Measurements from ENCODE around the gene CLDN10.

GRCh38 chr13:95530178-95530577 is 22.3 kb upstream of the CLDN10 start:
- TF ChIP-seq, protein P1, sequence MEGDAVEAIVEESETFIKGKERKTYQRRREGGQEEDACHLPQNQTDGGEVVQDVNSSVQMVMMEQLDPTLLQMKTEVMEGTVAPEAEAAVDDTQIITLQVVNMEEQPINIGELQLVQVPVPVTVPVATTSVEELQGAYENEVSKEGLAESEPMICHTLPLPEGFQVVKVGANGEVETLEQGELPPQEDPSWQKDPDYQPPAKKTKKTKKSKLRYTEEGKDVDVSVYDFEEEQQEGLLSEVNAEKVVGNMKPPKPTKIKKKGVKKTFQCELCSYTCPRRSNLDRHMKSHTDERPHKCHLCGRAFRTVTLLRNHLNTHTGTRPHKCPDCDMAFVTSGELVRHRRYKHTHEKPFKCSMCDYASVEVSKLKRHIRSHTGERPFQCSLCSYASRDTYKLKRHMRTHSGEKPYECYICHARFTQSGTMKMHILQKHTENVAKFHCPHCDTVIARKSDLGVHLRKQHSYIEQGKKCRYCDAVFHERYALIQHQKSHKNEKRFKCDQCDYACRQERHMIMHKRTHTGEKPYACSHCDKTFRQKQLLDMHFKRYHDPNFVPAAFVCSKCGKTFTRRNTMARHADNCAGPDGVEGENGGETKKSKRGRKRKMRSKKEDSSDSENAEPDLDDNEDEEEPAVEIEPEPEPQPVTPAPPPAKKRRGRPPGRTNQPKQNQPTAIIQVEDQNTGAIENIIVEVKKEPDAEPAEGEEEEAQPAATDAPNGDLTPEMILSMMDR (IDR thresholded peaks at IDR 0.05), result no peak
- TF ChIP-seq POLR2A (IDR thresholded peaks at IDR 0.05) (no peak), POLR2AphosphoS5 (IDR thresholded peaks at IDR 0.05) (no peak), EP300 (IDR thresholded peaks at IDR 0.05) (no peak)

All from gastroesophageal sphincter (tissue), 3 donors.